GM19372 (cell line): ENCODE data around the gene KLK14.

Experiments used
- ATAC-seq: cut with Tn5 transposase; IDR thresholded peaks from one replicate; pipeline ENCODE4 v1.9.1; 2021; ENCODE audit warnings: mild to moderate bottlenecking, low read depth, moderate library complexity; ENCODE audit not compliant: unreplicated experiment

KLK14 gene, protein sequence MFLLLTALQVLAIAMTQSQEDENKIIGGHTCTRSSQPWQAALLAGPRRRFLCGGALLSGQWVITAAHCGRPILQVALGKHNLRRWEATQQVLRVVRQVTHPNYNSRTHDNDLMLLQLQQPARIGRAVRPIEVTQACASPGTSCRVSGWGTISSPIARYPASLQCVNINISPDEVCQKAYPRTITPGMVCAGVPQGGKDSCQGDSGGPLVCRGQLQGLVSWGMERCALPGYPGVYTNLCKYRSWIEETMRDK

DNA sequence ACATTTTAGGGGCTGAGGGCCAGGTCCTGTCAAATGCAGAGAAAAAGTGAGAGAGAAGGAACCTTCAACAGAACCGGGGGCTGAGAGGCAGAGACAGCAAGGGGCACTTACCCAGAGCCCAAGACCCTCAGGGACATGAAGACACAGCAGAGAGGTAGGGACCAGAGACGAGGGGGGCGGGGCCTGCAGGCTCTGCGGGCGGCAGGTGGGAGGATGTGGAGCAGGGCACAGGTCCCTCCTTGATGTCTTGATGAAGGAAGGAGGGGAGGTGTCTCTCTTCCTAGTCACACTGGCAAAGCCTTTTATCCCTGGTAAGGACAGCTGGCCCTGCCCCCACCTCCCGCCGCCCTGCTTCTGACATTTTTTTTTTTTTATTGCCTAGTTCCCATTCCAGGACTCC lies at the start of gene KLK14:
Gene KLK14, minus strand, starts transcription at position 277 of the 400 bp plus-strand sequence. Its CDS starts 273 bp downstream, at position 4.
- ATAC-seq: no peak

DNA sequence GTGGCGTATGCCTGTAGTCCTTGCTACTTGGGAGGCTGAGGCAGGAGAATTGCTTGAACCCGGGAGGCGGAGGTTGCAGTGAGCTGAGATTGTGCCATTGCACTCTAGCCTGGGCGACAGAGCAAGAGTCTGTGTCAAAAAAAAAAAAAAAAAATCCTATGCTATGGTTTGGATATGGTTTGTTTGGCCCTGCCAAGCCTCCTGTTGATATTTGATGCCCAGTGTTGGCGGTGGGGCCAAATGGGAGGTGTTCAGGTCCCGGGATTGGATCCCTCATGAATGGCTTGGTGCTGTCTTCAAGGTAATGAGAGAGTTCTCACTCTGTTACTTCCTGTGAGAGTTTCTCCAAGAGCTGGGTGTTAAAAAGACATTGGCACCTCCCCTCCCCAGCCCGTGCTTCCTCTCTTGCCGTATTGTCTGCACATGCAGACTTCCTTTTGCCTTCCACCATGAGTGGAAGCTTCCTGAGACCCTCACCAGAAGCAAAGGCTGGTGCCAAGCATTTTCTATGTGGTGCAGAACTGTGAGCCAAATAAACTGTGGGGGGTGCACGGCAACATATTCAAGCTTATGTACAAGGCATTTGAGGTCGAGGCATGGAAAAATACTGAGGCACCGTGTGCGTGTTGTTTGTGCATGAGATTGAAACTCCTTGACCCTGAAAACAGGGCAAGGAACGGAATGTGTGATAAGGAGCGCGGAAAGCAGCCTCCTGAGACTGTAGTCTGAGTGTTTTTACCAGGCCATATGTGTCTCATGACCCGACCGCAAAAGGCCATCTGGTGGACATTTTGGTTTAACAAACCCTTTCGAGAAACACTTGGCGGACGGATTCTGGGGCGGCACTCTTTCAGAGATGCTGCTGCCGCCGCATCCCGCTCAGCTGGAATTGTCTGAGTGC lies 49.3 kb upstream of the KLK14 start:
- ATAC-seq: no peak

DNA sequence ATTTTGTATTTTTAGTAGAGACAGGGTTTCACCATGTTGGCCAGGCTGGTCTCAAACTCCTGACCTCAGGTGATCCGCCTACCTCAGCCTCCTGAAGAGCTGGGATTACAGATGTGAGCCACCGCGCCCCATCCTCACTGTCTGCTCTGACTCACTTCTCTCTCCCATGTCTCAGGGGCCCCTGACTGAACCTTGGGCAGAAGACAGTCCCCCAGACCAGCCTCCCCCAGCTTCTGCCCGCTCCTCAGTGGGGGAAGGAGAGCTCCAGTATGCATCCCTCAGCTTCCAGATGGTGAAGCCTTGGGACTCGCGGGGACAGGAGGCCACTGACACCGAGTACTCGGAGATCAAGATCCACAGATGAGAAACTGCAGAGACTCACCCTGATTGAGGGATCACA lies 47.0 kb upstream of the KLK14 start:
- no peak for ATAC-seq

DNA sequence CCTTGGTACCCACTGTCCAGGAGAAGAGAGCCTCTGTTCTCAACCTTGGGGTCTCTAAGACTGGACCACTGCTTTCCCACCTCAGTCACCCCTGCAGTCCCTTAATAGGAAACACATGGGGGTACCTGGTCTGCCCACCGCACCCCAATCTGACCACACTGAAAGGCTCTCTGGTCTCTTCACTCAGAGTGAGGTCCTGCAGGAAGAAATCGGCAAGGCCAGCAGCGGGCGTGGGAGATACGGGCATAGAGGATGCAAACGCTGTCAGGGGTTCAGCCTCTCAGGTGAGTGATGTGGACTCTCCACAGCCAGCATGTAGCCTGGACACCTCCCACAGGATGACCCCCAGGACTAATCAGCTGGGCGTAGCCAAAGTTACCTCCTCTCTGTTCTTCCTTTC lies 45.5 kb upstream of the KLK14 start:
- no peak for ATAC-seq

DNA sequence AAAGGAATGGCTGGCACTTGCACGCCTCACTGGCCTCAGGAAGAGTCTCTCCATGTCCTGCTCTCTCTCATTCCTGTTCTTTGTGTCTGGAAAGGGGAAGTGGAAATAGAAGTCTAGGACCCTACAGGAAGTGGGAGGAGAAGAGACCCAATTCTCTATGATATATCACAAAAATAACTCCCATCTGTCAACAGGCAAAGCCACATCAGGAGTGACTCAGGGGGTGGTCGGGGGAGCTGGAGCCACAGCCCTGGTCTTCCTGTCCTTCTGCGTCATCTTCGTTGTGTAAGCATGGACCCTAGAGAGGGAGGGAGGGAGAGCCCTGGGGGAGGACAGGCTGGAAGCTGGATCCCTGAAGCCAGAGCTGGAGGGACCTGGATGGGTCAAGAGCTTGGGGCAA lies 45.1 kb upstream of the KLK14 start:
- no peak for ATAC-seq

DNA sequence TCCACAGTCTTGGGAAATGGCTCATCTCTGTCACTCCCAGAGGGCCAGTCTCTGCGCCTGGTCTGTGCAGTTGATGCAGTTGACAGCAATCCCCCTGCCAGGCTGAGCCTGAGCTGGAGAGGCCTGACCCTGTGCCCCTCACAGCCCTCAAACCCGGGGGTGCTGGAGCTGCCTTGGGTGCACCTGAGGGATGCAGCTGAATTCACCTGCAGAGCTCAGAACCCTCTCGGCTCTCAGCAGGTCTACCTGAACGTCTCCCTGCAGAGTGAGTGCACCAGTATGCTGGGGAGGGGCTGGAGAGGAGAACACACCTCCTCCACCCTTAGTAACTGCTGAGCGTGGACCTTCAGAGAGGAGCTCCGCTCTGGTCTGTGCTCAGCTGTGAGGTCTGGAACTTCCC lies 44.3 kb upstream of the KLK14 start:
- ATAC-seq: no peak

DNA sequence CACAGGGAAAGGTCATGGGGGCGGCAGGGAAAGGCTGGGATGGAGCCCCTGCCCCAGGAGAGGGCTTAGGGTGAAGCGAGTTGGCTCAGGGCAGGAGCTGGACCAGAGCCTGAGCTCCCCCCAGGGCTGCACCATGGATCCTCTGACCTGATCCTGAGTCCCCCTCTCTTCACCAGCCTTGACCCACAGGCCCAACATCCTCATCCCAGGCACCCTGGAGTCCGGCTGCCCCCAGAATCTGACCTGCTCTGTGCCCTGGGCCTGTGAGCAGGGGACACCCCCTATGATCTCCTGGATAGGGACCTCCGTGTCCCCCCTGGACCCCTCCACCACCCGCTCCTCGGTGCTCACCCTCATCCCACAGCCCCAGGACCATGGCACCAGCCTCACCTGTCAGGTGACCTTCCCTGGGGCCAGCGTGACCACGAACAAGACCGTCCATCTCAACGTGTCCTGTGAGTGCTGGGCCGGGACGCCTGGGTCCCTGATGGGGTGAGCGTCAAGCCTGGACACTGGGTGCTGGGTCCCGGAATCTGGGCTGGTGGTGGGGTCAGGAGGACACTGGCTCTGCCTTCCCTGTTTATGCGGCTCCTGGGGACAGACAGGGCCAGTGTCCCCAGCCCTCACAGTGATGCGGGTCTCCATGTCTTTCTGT lies 42.9 kb upstream of the KLK14 start:
- no peak for ATAC-seq

DNA sequence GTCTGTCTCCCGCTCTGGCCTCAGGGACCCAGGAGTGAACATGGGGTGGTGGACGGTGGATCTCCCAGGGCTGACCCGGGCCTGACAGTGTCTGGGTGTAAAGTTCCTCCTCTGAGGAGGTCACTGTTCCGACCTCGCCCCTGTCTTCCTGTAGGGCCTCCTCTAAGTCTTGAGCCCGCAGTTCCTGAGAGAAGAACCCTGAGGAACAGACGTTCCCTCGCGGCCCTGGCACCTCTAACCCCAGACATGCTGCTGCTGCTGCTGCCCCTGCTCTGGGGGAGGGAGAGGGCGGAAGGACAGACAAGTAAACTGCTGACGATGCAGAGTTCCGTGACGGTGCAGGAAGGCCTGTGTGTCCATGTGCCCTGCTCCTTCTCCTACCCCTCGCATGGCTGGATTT lies 42.0 kb upstream of the KLK14 start, which contains the start of gene SIGLEC9:
Gene SIGLEC9, plus strand, starts transcription at position 178 of the 400 bp plus-strand sequence. Its CDS starts 69 bp downstream, at position 247.
- ATAC-seq: no peak

DNA sequence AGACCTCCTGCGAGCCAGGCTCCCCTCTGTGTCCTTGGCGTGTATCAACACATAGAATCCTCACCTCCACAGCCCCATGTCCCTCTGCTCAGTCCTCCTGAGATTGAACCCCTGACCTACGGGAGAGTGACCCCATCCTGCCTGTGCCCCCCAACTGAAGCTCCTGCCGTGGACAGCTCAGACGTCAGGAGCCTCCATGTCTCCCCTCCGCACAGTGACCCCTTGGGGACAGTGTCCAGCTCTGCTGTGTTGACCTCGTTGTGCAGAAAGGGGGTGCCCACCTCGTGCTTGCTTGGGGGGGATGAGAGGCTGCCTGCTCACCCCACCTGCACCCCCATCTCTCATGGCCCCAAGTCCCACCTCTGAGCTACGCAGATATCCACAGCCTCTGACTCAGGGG lies 41.5 kb upstream of the KLK14 start:
- ATAC-seq: no peak

DNA sequence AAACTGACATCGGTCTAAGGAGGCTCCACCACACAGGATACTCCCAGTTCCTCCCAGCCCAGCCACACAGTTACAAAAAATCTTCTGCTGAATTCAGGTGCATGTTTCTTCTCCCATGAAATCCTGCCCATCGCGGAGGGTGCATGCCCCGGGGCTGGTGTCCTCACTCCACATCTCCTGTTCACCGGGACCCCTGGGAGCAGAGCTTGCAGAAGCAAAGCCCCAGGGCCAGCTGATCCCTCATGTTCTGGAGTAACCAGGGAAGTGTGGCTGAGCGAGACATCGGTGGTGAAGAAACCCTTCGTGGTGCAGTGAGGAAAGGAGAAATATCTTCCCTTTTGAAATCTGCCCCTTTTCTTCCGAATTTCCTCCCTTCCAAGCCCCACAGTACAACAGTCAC lies 41.1 kb upstream of the KLK14 start:
- no peak for ATAC-seq

DNA sequence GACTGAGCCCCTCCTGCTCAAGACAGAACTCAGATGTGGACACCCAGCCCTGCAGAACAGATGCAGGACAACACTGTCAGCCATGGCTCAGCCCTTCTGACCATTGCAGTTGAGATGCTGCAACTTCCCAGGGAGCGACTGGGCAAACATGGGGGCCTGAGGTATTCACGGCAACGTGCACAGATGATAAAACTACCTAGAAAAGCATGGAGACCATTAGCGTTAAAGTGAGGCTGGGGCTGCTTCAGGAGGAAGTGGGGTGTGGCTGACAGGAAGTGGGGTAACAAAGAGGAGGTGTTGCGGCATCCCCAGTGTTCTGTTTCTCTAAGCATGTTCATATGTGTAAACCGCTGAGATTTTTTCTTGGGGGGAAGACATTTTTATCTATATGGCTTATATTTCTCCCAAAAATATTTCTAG lies 40.7 kb upstream of the KLK14 start:
- ATAC-seq: no peak

DNA sequence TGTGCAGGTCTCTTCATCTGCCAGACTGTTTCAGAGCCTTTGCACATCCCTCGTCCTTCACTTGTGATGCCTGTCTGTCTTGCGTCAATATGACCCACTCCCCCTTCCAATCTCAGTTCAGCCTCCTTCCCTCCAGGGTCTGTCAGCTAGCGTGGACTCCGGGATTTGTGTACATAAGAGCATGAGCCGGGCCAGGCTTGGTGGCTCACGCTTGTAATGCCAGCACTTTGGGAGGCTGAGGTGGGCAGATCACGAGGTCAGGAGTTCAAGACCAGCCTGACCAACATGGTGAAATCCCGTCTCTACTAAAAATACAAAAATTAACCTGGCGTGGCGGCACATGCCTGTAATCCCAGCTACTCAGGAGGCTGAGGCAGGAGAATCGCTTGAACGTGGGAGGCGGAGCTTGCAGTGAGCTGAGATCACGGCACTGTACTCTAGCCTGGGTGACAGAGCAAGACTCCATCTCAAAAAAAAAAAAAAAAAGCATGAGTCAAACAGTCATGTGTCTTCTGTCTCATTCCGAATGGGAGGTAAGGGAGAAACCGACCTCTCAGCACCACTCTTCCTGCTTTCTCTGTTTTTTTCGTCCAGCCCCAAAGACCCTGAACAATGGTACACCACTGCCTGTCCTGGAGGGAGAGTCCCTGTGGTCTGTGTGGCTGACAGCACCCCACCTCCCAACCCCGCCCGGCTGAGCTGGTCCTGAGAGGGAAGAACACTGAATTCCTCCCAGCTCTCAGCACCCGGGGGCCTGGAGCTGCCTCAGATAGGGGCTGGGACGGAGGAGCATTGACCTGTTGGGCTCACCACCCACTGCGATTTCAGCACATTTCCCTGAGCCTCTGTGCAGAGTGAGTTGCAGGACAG lies 39.7 kb upstream of the KLK14 start:
- ATAC-seq: no peak

DNA sequence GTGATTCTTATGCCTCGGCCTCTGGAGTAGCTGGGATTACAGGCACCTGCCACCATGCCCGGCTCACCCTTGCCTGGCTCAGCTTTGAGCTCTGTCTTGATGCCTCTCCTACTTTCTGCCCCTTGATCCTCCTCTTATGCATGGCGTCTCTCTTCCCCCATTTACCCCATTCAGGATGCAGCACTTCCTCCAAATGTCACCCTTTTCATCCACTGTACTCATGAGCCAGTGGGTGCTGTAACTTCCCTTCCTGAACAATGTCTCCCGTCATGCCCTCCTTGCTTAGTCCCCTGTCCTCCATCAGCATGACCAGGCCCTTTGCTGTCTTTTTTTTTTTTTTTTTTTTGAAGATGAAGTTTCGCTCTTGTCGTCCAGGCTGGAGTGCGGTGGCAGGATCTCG lies 38.6 kb upstream of the KLK14 start:
- ATAC-seq: no peak

DNA sequence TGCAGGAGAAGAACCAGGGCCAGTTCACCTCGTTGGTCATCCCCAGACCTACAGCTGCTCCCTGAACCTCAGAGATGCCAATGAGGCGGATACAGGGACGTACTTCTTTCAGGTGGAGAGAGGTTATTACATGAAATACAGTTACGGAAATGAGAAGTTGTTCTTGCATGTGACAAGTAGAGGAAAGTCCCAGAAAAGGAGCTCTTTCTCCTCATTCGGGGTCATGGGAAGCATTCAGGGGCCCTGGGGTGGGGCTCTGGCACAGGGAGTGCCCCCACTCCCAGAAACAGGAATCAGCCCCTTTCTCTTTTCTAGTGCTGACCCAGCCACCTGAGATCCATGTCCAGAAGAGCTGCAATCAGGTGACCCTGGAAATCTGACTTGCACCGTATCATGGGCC lies 37.5 kb upstream of the KLK14 start:
- no peak for ATAC-seq

DNA sequence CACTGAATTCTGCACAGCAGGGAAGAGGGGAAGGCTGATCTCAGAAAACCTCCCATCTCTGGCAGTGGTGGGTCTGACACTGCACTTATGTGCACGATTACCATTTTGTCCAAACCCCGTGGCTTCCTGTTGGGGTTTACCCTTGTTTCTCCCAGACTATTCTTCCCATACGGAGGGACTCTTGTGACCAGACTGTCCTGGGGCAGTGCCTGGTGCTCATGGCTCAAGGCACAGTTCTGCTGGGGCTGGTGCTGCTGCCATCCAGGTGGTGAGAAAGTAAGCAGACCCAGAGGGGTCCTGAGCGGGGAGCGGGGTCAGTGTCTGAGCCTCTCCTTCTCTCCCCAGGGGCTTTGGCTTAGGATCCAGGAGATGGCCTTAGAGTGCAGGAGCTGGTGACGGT lies 36.9 kb upstream of the KLK14 start:
- no peak for ATAC-seq

DNA sequence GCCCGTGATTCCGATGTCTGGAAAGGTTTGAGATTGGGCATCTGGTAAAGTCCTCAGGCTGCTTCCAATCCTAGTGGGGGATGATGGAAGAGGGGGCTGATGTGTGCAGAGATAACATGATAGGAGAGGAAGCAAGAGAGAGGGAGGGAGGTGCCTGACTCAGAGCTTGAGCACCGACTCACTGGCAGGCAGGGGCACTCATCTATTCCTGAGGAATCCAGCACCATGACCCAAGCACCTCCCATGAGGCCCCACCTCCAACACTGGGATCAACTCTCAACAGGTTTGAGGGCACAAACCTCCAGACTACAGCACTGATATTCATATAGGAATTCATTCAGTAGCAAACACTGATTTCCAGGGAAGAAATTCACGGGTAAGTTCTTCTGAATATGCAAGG lies 36.4 kb upstream of the KLK14 start:
- ATAC-seq: no peak

DNA sequence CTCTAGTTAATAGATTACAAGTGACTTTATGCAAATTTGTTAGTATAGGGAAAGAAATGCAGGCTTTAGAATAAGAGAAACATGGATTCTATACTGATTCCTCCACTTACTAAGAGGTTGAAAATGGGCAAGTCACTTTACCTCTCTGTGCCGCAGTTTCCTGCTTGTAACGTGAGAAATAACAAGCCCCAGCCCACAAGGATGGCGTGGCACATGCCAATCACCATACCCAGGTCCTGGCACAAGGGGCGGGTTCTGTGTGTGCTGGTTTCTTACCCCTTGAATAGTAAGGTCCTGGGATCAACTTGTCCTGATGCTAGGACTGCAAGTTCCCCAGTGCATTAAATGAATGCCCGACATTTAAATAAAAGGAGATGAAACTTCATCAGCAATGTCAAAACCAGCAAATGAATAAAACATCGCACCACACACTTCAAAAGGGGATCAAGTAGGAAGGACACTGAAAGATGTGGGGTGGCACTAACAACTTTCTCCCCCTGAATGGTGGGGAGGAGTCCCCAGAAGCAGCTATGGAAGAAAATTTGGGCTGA lies 34.1 kb upstream of the KLK14 start:
- ATAC-seq: no peak

DNA sequence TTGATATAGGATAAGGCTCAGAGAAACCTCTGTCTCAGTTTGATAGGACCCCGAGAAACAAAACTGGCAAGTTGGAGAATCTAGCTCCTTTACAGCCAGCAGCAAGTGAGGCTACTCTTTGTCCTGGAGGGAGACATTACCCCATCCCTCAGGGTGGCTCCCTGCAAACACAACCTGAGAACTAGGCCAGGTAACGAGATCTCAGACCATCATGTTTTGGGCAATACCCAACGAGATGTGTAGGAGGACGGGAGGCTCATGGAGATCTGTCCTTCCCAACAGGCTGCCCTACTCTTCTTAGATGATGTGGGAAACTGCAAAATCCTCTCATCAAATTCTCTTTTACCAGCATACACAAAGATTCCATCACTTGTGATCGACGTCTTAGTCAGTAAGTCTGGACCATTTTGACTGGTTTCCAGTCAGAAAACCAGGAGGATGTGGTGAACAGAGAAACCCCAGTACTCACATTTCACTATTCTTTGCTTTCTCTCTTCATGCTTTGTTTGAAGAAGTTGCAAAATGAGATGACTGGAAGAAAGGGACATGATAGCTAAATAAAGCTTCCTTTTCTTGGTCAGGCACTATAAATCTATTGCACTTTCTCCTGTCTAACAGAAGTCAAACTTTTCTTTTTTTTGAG lies 31.5 kb upstream of the KLK14 start:
- no peak for ATAC-seq

DNA sequence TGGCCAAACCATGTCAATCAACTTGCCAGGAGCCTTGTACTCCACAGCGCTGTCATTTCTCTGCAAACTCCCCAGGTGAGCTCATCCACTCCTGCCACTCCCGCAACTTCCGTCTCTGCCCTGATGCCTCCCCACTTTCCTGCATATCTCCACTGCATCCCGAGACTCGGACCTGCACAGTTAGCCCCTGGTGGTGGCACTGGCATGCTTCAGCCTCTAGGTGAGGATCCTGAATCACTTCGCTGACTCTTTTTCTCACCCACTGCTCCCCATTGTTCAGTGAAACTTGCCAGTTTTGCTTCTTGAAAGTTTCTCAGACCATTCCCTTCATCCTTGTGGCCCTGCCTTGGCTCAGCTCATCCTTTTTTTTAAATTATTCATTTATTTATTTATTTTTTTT lies 28.9 kb upstream of the KLK14 start:
- ATAC-seq: no peak

DNA sequence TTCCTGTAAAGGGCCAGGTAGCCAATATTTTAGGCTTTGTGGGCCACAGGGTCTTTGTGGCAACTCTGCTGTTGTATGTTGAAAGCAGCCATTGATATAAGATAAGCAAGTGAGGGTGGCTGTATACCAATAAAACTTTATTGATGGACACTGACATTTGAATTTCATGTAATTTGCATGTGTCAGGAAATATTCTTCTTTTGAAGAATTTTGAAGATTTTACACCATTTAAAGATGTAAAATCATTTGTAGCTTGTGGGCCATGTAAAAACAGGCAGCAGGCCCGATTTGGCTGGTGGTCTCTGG lies 27.9 kb upstream of the KLK14 start:
- ATAC-seq: no peak
